Sigmoid colon (tissue), 4 donors: ENCODE measurements around the gene KIRREL3.

Source experiments
- EP300 ChIP-seq, 4 donors: sonication (generic); formaldehyde crosslinking; IDR thresholded peaks; one replicate each; pipeline ENCODE4 v1.6.1; 2017; ENCODE audit warnings: antibody characterized with exemption in 4 of 4
- POLR2A ChIP-seq, 2 donors: fragments of 450-650 bp; IDR thresholded peaks; one replicate each; pipeline ENCODE4 v1.6.1; 2016; ENCODE audit warnings: antibody characterized with exemption in 2 of 2, mild to moderate bottlenecking in 2 of 2, moderate library complexity in 2 of 2
- POLR2AphosphoS5 ChIP-seq, 4 donors: sonication (generic); formaldehyde crosslinking; IDR thresholded peaks; one replicate each; pipeline ENCODE4 v1.6.1; 2017; ENCODE audit warnings: antibody characterized with exemption in 4 of 4
- TF ChIP-seq, protein P1 (sequence below), 4 experiments: fragments of 450-650 bp in 3 of 4; fragments of 200-600 bp in 1 of 4; IDR thresholded peaks; one replicate each; pipeline ENCODE4 v1.5.1; 2016 to 2019; ENCODE audit warnings: antibody characterized with exemption in 4 of 4, mild to moderate bottlenecking in 3 of 4, moderate library complexity in 2 of 4

GRCh38 chr11:126743628-126744027 is 256.9 kb downstream of the KIRREL3 start:
- TF ChIP-seq POLR2A (IDR thresholded peaks at IDR 0.05) (no peak), EP300 (IDR thresholded peaks at IDR 0.05) (no peak), POLR2AphosphoS5 (IDR thresholded peaks at IDR 0.05) (no peak)
- TF ChIP-seq, protein P1, sequence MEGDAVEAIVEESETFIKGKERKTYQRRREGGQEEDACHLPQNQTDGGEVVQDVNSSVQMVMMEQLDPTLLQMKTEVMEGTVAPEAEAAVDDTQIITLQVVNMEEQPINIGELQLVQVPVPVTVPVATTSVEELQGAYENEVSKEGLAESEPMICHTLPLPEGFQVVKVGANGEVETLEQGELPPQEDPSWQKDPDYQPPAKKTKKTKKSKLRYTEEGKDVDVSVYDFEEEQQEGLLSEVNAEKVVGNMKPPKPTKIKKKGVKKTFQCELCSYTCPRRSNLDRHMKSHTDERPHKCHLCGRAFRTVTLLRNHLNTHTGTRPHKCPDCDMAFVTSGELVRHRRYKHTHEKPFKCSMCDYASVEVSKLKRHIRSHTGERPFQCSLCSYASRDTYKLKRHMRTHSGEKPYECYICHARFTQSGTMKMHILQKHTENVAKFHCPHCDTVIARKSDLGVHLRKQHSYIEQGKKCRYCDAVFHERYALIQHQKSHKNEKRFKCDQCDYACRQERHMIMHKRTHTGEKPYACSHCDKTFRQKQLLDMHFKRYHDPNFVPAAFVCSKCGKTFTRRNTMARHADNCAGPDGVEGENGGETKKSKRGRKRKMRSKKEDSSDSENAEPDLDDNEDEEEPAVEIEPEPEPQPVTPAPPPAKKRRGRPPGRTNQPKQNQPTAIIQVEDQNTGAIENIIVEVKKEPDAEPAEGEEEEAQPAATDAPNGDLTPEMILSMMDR (IDR thresholded peaks at IDR 0.05) = no peak
